H1 (cell line): ENCODE data around the gene SPATA32. TPM values are rescaled to one million over a fixed set of nuclear protein-coding genes. Genes with fewer than 3 reads are reported as not detected.

Source experiments
- CTCF ChIA-PET: fragments of 300-600 bp; sonication (Branson Sonifier 250); formaldehyde crosslinking; loops from one replicate; lab custom pipeline; 2021; ENCODE audit not compliant: partially characterized antibody; lab: Charles Lee
- POLR2A ChIA-PET: fragments of 300-600 bp; sonication (Branson Sonifier 250); formaldehyde crosslinking; loops from one replicate; lab custom pipeline; 2021; ENCODE audit warnings: inconsistent platforms; ENCODE audit not compliant: partially characterized antibody; lab: Charles Lee
- DNase-seq, 2 experiments: peaks; one replicate each; pipeline versions ENCODE4 v3.0.0 to v3.0.0-alpha.2; 2010 to 2022; ENCODE audit warnings: low spot score in 2 of 2, low read depth in 1 of 2, mixed read lengths in 1 of 2
- FAIRE-seq: peaks from 2 replicates; lab custom pipeline; 2011; peaks lifted over from hg19 to GRCh38; lab: Jason Lieb, UNC
- H2AFZ ChIP-seq: 2 replicates; pipeline ENCODE4 v1.8.1; 2012; ENCODE audit warnings: low read length, inconsistent platforms
- H2AK5ac ChIP-seq: 2 replicates; pipeline ENCODE4 v1.6.1; 2013; ENCODE audit warnings: low read depth, low read length
- H2BK120ac ChIP-seq: replicated peaks from 2 replicates; pipeline ENCODE3; 2013; ENCODE audit warnings: low read depth, low read length, inconsistent platforms
- H2BK12ac ChIP-seq: 2 replicates; pipeline ENCODE4 v1.6.1; 2013; ENCODE audit warnings: low read depth, low read length
- H2BK15ac ChIP-seq: 2 replicates; pipeline ENCODE4 v1.6.1; 2013; ENCODE audit warnings: low read length
- H2BK20ac ChIP-seq: 2 replicates; pipeline ENCODE4 v1.6.1; 2013; ENCODE audit warnings: low read length
- H2BK5ac ChIP-seq: 2 replicates; pipeline ENCODE4 v1.6.1; 2013; ENCODE audit warnings: low read depth, low read length
- H3K14ac ChIP-seq: 2 replicates; pipeline ENCODE4 v1.6.1; 2013; ENCODE audit warnings: inconsistent platforms; ENCODE audit not compliant: insufficient read length
- H3K18ac ChIP-seq: 2 replicates; pipeline ENCODE4 v1.6.1; 2013; ENCODE audit warnings: low read length; ENCODE audit errors: extremely low read depth
- H3K23ac ChIP-seq: 2 replicates; pipeline ENCODE4 v1.6.1; 2013; ENCODE audit warnings: inconsistent platforms; ENCODE audit not compliant: insufficient read length
- H3K23me2 ChIP-seq: 2 replicates; pipeline ENCODE4 v1.6.1; 2013; ENCODE audit warnings: low read depth, low read length
- H3K27ac ChIP-seq: 2 replicates; pipeline ENCODE4 v1.6.1; 2011; ENCODE audit warnings: low read depth, low read length, inconsistent platforms
- H3K27me3 ChIP-seq, 4 experiments: replicated peaks in 1 of 4; 1 replicate in 1 of 4; 2 replicates in 3 of 4; pipeline versions ENCODE4 v1.6.1 to v1.8.1; 2011 to 2013; ENCODE audit warnings: low read length in 3 of 4, mild to moderate bottlenecking in 3 of 4, inconsistent platforms in 2 of 4, mixed read lengths in 2 of 4, moderate library complexity in 1 of 4; ENCODE audit not compliant: control insufficient read depth in 3 of 4, insufficient read depth in 3 of 4; ENCODE audit errors: extremely low read depth in 1 of 4
- H3K36me3 ChIP-seq, 4 experiments: 2 replicates each; pipeline versions ENCODE4 v1.6.1 to v1.8.1; 2011 to 2013; ENCODE audit warnings: mild to moderate bottlenecking in 4 of 4, low read length in 3 of 4, moderate library complexity in 2 of 4, control low read depth in 1 of 4, inconsistent platforms in 1 of 4; ENCODE audit not compliant: insufficient read depth in 4 of 4, control insufficient read depth in 2 of 4
- H3K4ac ChIP-seq: replicated peaks from 2 replicates; pipeline ENCODE3; 2013; ENCODE audit warnings: low read length, low read depth, mixed read lengths, inconsistent platforms; ENCODE audit not compliant: insufficient read length
- H3K4me1 ChIP-seq, 4 experiments: replicated peaks in 1 of 4; 1 replicate in 1 of 4; 2 replicates in 3 of 4; pipeline versions ENCODE4 v1.6.1 to v1.8.1; 2011 to 2013; ENCODE audit warnings: low read length in 3 of 4, inconsistent platforms in 2 of 4, mixed read lengths in 1 of 4; ENCODE audit not compliant: insufficient read depth in 4 of 4, control insufficient read depth in 3 of 4
- H3K4me2 ChIP-seq, 2 experiments: 2 replicates each; pipeline versions ENCODE4 v1.6.1 to v1.8.1; 2011 to 2013; ENCODE audit warnings: low read depth in 2 of 2, low read length in 2 of 2, control low read depth in 1 of 2, inconsistent platforms in 1 of 2, mild to moderate bottlenecking in 1 of 2; ENCODE audit not compliant: insufficient read depth in 1 of 2
- H3K4me3 ChIP-seq, 4 experiments: fragments of 200-600, 300-600 bp in 1 of 4; sonication (generic), shearing (Covaris generic), sonication (Bioruptor Twin) in 1 of 4; 2 replicates each; pipeline versions ENCODE4 v1.5.1 to v1.8.1; 2011 to 2016; ENCODE audit warnings: low read length in 4 of 4, low read depth in 3 of 4, control low read depth in 2 of 4, inconsistent platforms in 2 of 4, mild to moderate bottlenecking in 2 of 4, mixed read lengths in 1 of 4, moderate library complexity in 1 of 4; ENCODE audit not compliant: insufficient read depth in 2 of 4; ENCODE audit errors: extremely low read depth in 1 of 4
- H3K56ac ChIP-seq: replicated peaks from 2 replicates; pipeline ENCODE3; 2013; ENCODE audit warnings: low read depth, mild to moderate bottlenecking, mixed read lengths, low read length, inconsistent platforms; ENCODE audit not compliant: insufficient read length
- H3K79me1 ChIP-seq: 2 replicates; pipeline ENCODE4 v1.6.1; 2013; ENCODE audit warnings: low read depth, low read length, control low read depth
- H3K79me2 ChIP-seq, 2 experiments: 2 replicates each; pipeline versions ENCODE4 v1.6.1 to v1.8.1; 2012 to 2013; ENCODE audit warnings: low read length in 2 of 2, mild to moderate bottlenecking in 2 of 2, inconsistent platforms in 1 of 2; ENCODE audit not compliant: insufficient read depth in 2 of 2, control insufficient read depth in 1 of 2
- H3K9ac ChIP-seq, 4 experiments: replicated peaks in 1 of 4; 1 replicate in 1 of 4; 2 replicates in 3 of 4; pipeline versions ENCODE4 v1.6.1 to v1.8.1; 2011 to 2013; ENCODE audit warnings: low read depth in 3 of 4, low read length in 3 of 4, control low read depth in 2 of 4, mild to moderate bottlenecking in 2 of 4, moderate library complexity in 2 of 4, inconsistent platforms in 1 of 4; ENCODE audit errors: extremely low read depth in 1 of 4
- H3K9me3 ChIP-seq, 2 experiments: 2 replicates each; pipeline versions ENCODE4 v1.6.1 to v1.8.1; 2012 to 2013; ENCODE audit warnings: mild to moderate bottlenecking in 2 of 2, moderate library complexity in 2 of 2, control low read depth in 1 of 2, inconsistent platforms in 1 of 2, low read depth in 1 of 2, low read length in 1 of 2, mixed read lengths in 1 of 2; ENCODE audit not compliant: insufficient read depth in 2 of 2
- H4K20me1 ChIP-seq, 2 experiments: replicated peaks in 1 of 2; 2 replicates each; pipeline versions ENCODE3 to v1.8.1; 2011 to 2013; ENCODE audit warnings: inconsistent platforms in 2 of 2, low read length in 2 of 2, mild to moderate bottlenecking in 1 of 2; ENCODE audit not compliant: insufficient read depth in 2 of 2, control insufficient read depth in 1 of 2
- H4K5ac ChIP-seq: 2 replicates; pipeline ENCODE4 v1.6.1; 2013; ENCODE audit warnings: low read length, low read depth, mixed read lengths, inconsistent platforms; ENCODE audit not compliant: insufficient read length
- H4K8ac ChIP-seq: 2 replicates; pipeline ENCODE4 v1.8.0; 2013; ENCODE audit warnings: mild to moderate bottlenecking, moderate library complexity, low read length, inconsistent platforms; ENCODE audit not compliant: insufficient read depth; ENCODE audit errors: extremely low read depth
- H4K91ac ChIP-seq: replicated peaks from 2 replicates; pipeline ENCODE3; 2013; ENCODE audit warnings: low read length, mixed read lengths, inconsistent platforms; ENCODE audit not compliant: insufficient read length
- SP4 ChIP-seq: IDR thresholded peaks from 2 replicates; pipeline ENCODE4 v1.6.1; 2012; ENCODE audit warnings: low read length, inconsistent platforms
- WGBS, 2 experiments: shearing (Covaris generic) in 1 of 2; methylation state at CpG; one replicate each; pipeline versions ENCODE4 v1.1.6 to v1.1.7; 2013 to 2015; ENCODE audit warnings: low lambda C conversion rate in 2 of 2, mixed read lengths in 2 of 2, inconsistent platforms in 1 of 2, low coverage in 1 of 2, missing lambda C conversion rate in 1 of 2; ENCODE audit not compliant: insufficient replicate concordance in 2 of 2, insufficient coverage in 1 of 2, insufficient read length in 1 of 2; ENCODE audit errors: extremely low coverage in 1 of 2, missing lambda C conversion rate in 1 of 2; 5-methylcytosine and 5-hydroxymethylcytosine counted together
- polyA plus RNA-seq, 7 experiments: library from polyadenylated mRNA; depleted of rRNA in 3 of 7; stranded (reverse) in 5 of 7; unstranded in 2 of 7; fragments of >200 nt in 5 of 7; fragments of 200-250 nt in 2 of 7; gene quantifications; 1 replicate in 5 of 7; 2 replicates in 1 of 7; 4 replicates in 1 of 7; pipeline versions ENCODE4 v1.2.1 to v1.2.3, GENCODE V29; 2011 to 2013; ENCODE audit warnings: missing spikeins in 2 of 7, mixed read lengths in 2 of 7
- total RNA-seq: library from RNA; stranded (reverse); fragmentation: NEBNext Ultra II Directional; extraction: Animal tissue kit (Norgen Biotek cat#: 25700); gene quantifications from 2 replicates; pipeline ENCODE4 v1.2.1, GENCODE V29; 2021

Gene SPATA32
- total and polyA plus RNA-seq, 2 of the 8 experiments (the other 6 are each of a cell fraction or from before 2014, with no cell fraction given) = 0.24 TPM; not detected in 1

GRCh38 chr17:45220079-45220478 is 41.8 kb downstream of the SPATA32 start:
- Histone ChIP-seq H4K5ac (no peak overlapping the region), H2BK12ac (no peak overlapping the region), H3K9me3 (no peaks in the 10 kb centered on the region), H3K4me1 (peaks cover 0 to 10% (median 5%) of the 10 kb centered on the region in 4 experiments; a peak in 5 of 7 replicates), H2BK5ac (no peak overlapping the region), H3K4me3 (no peak overlapping the region), H3K36me3 (no peaks in the 10 kb centered on the region), H3K79me1 (no peaks in the 10 kb centered on the region), H3K27ac (no peak overlapping the region), H4K8ac (no peak overlapping the region), H3K18ac (no peak overlapping the region), H2BK20ac (no peak overlapping the region), H3K14ac (no peak overlapping the region), H3K27me3 (peaks cover 15 to 45% (median 36%) of the 10 kb centered on the region in 4 experiments), H3K23me2 (peaks cover 7% of the 10 kb centered on the region; the same call in 1 of the 2 replicates), H2BK15ac (no peak overlapping the region), H3K79me2 (no peaks in the 10 kb centered on the region), H2AK5ac (no peak overlapping the region), H2BK120ac (no peak overlapping the region), H4K91ac (no peak overlapping the region), H3K4me2 (no peak overlapping the region; a peak in 1 of 4 replicates), H3K9ac (no peak overlapping the region), H2AFZ (no peak overlapping the region), H4K20me1 (no peaks in the 10 kb centered on the region), H3K4ac (no peak overlapping the region), H3K23ac (no peak overlapping the region), H3K56ac (no peak overlapping the region)
- 81% methylated on average over 3 of the region's 3 CpGs; no CpG with 5 or more reads in 1 of the 2 experiments for WGBS, 2 experiments
- FAIRE-seq = no peak
- ChIA-PET CTCF (interaction anchor here (0.6 to 9.3 kb wide), 35 partner anchors 10 to 1622 kb away, joined by 3 to 282 read pairs (median 9); partner anchors contain the start of genes ACBD4 and HEXIM1), POLR2A (interaction anchor here (0.6 to 6.5 kb wide), 5 partner anchors 12 to 161 kb away, joined by 3 to 54 read pairs (median 3); partner anchors contain the start of genes HEXIM1 and HEXIM2)
- DNase-seq = no peak
- no peak for TF ChIP-seq SP4
